HG03575 (cell line): ENCODE results near the gene KRTAP10-10.
"Not testable (repeated sequence)": the region's sequence is repeated elsewhere in the genome, so short reads cannot be mapped to it uniquely, and the experiment has no call there.

ENCODE experiments used
- ATAC-seq: cut with Tn5 transposase; IDR thresholded peaks from one replicate; pipeline ENCODE4 v1.9.1; 2021; ENCODE audit not compliant: unreplicated experiment, insufficient number of reproducible peaks, low FRiP score; ENCODE audit errors: extremely low read depth

KRTAP10-10 gene

GRCh38 chr21:44618909-44619308, 18.2 kb upstream of the KRTAP10-10 start:
- no peak for ATAC-seq

DNA sequence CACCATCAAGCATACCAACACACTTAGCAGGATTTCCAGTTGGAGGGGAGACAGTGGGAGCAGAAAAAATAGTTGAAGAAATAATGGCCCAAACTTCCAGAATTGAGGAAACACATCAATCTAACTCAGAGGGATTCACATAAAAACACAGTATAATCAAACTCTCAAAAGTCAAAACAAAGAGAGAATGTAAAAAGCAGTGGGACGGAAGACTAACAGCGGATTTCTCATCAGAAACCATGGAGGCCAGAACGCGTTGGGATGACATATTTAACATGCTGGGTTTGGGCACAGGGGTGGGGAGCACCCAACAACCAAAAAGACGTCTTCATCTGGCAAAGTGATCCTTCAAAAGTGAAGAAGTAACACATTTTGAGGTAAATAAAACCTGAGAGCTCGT, 17.3 kb upstream of the KRTAP10-10 start:
- ATAC-seq = no peak

DNA sequence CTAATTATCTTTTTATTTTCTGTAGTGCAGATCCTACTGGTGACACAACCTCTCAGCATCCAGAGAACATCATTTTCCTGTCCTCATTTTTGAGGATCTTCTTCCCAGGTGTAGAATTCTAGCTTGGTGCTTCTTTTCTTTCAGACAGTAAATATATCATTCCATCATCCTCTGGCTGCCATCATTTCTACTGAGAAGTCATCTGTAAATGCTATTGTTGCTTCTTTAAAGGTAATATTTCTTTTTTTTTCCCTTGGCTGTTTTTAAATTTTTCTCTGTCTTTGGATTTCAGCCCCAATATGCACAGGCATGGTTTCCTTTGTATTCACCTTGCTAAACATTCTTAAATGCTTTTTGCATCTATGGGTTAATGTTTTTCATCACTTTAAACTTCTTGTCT, 13.6 kb upstream of the KRTAP10-10 start:
- no peak for ATAC-seq

- ATAC-seq = no peak
These were observed 11.4 kb upstream of the KRTAP10-10 start for GRCh38 chr21:44625756-44626155.

GRCh38 chr21:44626262-44626661, 10.9 kb upstream of the KRTAP10-10 start:
- no peak for ATAC-seq

DNA sequence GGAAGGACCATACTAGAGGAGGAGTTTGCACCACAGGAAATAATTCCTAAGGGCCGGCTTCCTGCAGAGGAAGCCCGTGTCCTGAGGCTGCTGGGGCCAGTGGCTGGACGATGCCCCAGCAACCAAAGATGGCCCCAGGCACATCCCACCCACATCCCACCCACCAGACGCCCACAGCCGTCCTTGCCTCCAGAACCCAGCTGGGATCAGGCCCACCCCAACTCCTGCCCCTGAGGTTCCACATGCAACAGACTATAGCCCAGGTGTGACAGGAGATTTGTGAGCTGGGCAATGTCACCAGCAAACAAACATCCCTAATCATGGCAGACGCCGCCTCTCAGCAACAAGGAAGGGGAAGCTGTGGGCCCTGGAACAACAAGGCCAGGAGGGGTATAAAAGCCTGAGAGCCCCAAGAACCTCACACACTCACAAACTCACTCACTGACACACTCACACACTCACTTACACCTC, 10.4 kb upstream of the KRTAP10-10 start, which contains the start of gene KRTAP10-9:
TSS of gene KRTAP10-9 (plus strand) at position 421 of the 471 bp plus-strand sequence. CDS start 79 bp downstream, outside the sequence.
- no peak for ATAC-seq

- not testable (repeated sequence) for ATAC-seq
These were observed 9.9 kb upstream of the KRTAP10-10 start for GRCh38 chr21:44627181-44627822.

GRCh38 chr21:44627831-44628233, 9.3 kb upstream of the KRTAP10-10 start:
- ATAC-seq = not testable (repeated sequence)

GRCh38 chr21:44628707-44629391, 8.3 kb upstream of the KRTAP10-10 start:
- no peak for ATAC-seq

- ATAC-seq = no peak
These were observed 6.7 kb upstream of the KRTAP10-10 start for GRCh38 chr21:44630440-44630839.

- no peak for ATAC-seq
These were observed 5.1 kb upstream of the KRTAP10-10 start for GRCh38 chr21:44632067-44632466.

DNA sequence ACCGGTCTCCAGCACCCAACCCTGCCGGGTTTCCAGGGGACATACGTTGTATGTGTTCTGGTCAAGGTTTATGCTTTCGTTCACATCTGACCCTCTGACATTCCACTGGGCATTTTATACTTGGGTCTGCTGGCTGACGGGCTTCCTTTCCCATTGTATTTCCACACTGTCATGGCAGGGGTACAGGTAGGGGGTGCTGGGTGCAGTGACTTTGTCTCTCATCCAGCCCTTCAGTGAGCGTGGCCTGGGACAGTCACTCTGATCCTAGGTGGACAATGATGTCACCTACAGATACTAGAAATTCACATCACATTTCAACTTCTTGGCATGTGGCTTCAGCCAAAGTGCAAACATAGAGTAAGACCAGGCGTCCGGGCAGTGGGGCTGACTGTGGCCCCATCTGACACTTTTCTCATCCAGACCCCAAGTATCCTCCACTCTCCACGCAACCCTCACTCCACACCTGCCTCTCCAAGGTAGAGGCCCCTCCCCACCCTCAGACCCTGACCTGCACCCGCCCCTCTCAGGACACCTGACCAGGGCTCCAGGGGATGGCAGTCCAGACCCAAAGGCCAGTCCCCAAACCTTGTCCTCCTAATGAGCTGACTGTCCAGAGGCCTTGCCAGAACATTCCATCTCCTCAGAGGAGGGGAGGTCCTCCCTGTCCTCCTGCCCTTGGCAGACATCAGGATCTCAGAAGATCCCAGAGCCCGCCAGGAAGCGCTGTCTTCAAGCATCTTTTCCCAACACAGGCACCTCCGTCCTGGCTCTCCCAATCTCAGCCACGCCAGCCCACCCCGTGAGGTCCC, 743 bp upstream of the KRTAP10-10 start:
- no peak for ATAC-seq

DNA sequence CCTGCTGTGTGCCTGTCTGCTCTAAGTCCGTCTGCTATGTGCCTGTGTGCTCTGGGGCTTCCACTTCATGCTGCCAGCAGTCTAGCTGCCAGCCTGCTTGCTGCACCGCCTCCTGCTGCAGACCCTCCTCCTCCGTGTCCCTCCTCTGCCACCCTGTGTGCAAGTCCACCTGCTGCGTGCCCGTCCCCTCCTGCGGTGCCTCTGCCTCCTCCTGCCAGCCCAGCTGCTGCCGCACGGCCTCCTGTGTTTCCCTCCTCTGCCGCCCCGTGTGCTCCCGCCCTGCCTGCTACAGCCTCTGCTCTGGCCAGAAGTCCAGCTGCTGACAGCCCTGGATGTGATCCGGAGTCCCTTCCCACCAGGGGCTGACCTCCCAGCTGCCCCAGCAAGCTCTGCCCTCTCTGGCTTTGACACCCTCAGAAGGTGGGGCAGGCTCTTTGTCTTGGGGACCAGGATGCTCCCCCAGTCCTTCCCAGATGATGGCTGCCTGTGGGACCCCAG, 744 bp downstream of the KRTAP10-10 start:
- not testable (repeated sequence) for ATAC-seq

DNA sequence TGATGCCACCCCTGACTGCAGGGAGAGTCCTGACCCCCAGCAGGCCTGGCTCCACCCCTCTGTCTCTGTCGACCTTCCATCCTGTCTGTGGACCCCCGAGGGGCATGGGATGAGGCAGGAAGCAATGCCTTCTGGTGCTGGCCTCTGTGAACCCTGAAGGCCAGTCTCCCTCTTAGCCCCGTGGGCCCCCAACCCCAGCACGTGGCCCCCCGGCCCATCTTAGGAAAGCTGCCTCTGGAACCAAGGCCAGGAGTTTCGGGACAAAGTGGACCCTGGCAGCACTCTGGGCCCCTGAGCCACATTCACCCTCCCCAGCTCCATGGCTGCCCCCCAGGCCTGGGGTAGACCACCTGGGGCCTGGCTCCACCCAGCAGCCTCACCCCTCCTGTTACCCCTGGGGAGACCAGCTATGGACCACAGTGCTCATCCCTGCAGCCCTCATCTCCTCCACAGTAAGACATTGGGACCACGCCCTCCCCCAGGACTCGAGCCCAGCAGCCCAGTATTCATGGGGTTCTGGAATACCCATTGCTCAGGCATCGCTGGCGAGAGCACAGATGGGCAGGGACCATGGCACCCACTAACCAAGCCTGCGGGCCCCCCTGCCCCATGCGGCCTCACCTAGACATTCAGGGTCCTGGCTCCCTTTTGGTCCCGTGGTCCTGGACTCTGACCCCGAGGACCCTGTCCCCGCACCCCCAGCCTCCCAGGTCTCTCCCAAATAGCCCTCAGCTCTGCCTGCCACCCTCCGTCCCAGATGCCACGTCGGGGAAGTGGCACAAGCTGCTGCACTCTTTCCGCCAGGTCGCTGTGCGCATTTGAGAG, 1.6 kb downstream of the KRTAP10-10 start:
- not testable (repeated sequence) for ATAC-seq

GRCh38 chr21:44639331-44639655, 2.1 kb downstream of the KRTAP10-10 start:
- ATAC-seq = no peak

- ATAC-seq = no peak
These were observed 3.6 kb downstream of the KRTAP10-10 start for GRCh38 chr21:44640761-44641160.

- ATAC-seq = no peak
These were observed 6.7 kb downstream of the KRTAP10-10 start for GRCh38 chr21:44643741-44644310.

DNA sequence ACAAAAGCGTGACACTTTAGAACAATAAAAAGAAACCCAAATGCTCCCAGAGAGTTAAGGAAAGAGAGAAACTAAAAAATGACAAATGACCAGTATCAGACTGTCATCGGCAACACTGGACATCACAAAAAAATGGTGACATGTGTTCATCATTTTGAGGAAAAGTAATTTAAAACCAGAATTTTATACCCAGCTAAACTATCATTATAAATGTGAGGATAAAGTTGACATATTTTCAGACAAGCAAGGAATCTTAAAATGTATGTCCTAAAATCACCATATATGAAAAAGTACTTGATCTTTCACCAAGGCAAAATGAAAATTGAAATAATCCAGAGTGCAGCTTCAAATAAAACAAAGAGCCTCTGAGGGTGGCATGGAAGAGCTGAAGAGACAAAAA, 7.7 kb downstream of the KRTAP10-10 start:
- ATAC-seq = no peak
